HG03442 (cell line): ENCODE results near the gene BIRC5.

ENCODE experiments used
- ATAC-seq: cut with Tn5 transposase; IDR thresholded peaks from one replicate; pipeline ENCODE4 v1.9.1; 2021; ENCODE audit warnings: mild to moderate bottlenecking, moderate library complexity; ENCODE audit not compliant: unreplicated experiment

BIRC5 gene

GRCh38 chr17:78255029-78255656, 41.1 kb downstream of the BIRC5 start:
- ATAC-seq = no peak

GRCh38 chr17:78255953-78256706, 42.1 kb downstream of the BIRC5 start:
- ATAC-seq = no peak

- no peak for ATAC-seq
Measured at GRCh38 chr17:78256707-78257591, 42.9 kb downstream of the BIRC5 start.

GRCh38 chr17:78257810-78258322, 43.8 kb downstream of the BIRC5 start:
- ATAC-seq = no peak

- ATAC-seq = no peak
Measured at GRCh38 chr17:78258323-78259191, 44.5 kb downstream of the BIRC5 start.

- ATAC-seq = no peak
Measured at GRCh38 chr17:78259192-78259554, 45.1 kb downstream of the BIRC5 start.

GRCh38 chr17:78263063-78263735, 49.1 kb downstream of the BIRC5 start:
- no peak for ATAC-seq

- ATAC-seq = no peak
Measured at GRCh38 chr17:78263736-78264340, 49.8 kb downstream of the BIRC5 start.

- no peak for ATAC-seq
Measured at GRCh38 chr17:78264590-78264989, 50.5 kb downstream of the BIRC5 start.

- no peak for ATAC-seq
Measured at GRCh38 chr17:78265121-78265520, 51.1 kb downstream of the BIRC5 start.

GRCh38 chr17:78266231-78266631, 52.2 kb downstream of the BIRC5 start:
- ATAC-seq = no peak

GRCh38 chr17:78266771-78267170, 52.7 kb downstream of the BIRC5 start:
- ATAC-seq = no peak

GRCh38 chr17:78267253-78268073, 53.4 kb downstream of the BIRC5 start:
- ATAC-seq = no peak

GRCh38 chr17:78268191-78268874, 54.3 kb downstream of the BIRC5 start:
- no peak for ATAC-seq

- no peak for ATAC-seq
Measured at GRCh38 chr17:78268951-78269905, 55.2 kb downstream of the BIRC5 start.

GRCh38 chr17:78269955-78270381, 55.9 kb downstream of the BIRC5 start:
- no peak for ATAC-seq
